Effector memory CD8-positive, alpha-beta T cell (primary cell): ENCODE measurements around the gene ZNF75A.

Experiments
- ATAC-seq: fragments of 150-1000 bp; cut with Tn5 transposase; replicated peaks from 2 replicates; pipeline ENCODE4 v1.10.0; 2021; ENCODE audit warnings: mild to moderate bottlenecking, moderate library complexity
- DNase-seq, 3 experiments: peaks; one replicate each; pipeline ENCODE4 v3.0.0; 2021
- H3K27ac Mint-ChIP-seq, 2 donors: one replicate each; pipeline ENCODE4 v1.8.0; 2022; ENCODE audit warnings: mild to moderate bottlenecking in 2 of 2, mixed read lengths in 2 of 2, moderate library complexity in 2 of 2
- H3K27me3 Mint-ChIP-seq, 2 donors: one replicate each; pipeline ENCODE4 v1.8.0; 2022; ENCODE audit warnings: mixed read lengths in 2 of 2
- H3K36me3 Mint-ChIP-seq: one replicate; pipeline ENCODE4 v1.8.0; 2022; ENCODE audit warnings: mild to moderate bottlenecking, moderate library complexity, mixed read lengths; ENCODE audit not compliant: insufficient read depth
- H3K4me1 Mint-ChIP-seq, 2 donors: one replicate each; pipeline ENCODE4 v1.8.0; 2022; ENCODE audit warnings: low read depth in 2 of 2, mixed read lengths in 2 of 2
- H3K4me3 Mint-ChIP-seq, 2 donors: one replicate each; pipeline ENCODE4 v1.8.0; 2022; ENCODE audit warnings: mild to moderate bottlenecking in 2 of 2, mixed read lengths in 2 of 2, moderate library complexity in 2 of 2
- H3K9me3 Mint-ChIP-seq, 2 donors: one replicate each; pipeline ENCODE4 v1.8.0; 2022; ENCODE audit warnings: mixed read lengths in 2 of 2

ZNF75A gene

GRCh38 chr16:3363793-3364192 lies 58.5 kb downstream of the ZNF75A start:
- no peak for DNase-seq
- no peaks in the 10 kb centered on the region for H3K4me1 Mint-ChIP-seq
- H3K4me3 Mint-ChIP-seq = peak overlapping the region in 1 of 2 donors; percentile 27
- ATAC-seq = no peak
- H3K27me3 Mint-ChIP-seq = peaks cover 24 to 32% of the 10 kb centered on the region in 2 donors
- H3K27ac Mint-ChIP-seq = no peak overlapping the region
- peaks cover 9% of the 10 kb centered on the region for H3K36me3 Mint-ChIP-seq
- peaks cover 2 to 11% of the 10 kb centered on the region in 2 donors for H3K9me3 Mint-ChIP-seq

- peak overlapping the region; percentile 58 to 63 for H3K27ac Mint-ChIP-seq
- DNase-seq = peak; percentile 63 to 75 (median 65)
- H3K36me3 Mint-ChIP-seq = peaks cover 9% of the 10 kb centered on the region
- peak overlapping the region; percentile 70 to 72 for H3K4me3 Mint-ChIP-seq
- H3K4me1 Mint-ChIP-seq = no peaks in the 10 kb centered on the region
- peaks cover 18 to 22% of the 10 kb centered on the region in 2 donors for H3K27me3 Mint-ChIP-seq
- H3K9me3 Mint-ChIP-seq = peaks cover 2 to 9% of the 10 kb centered on the region in 2 donors
- peak; percentile 94 for ATAC-seq
These were observed 59.6 kb downstream of the ZNF75A start for GRCh38 chr16:3364774-3365427.
